ENCODE measurements around the gene ATG4B. TPM values are rescaled to one million over a fixed set of nuclear protein-coding genes. Genes with fewer than 3 reads are reported as not detected.

Gene ATG4B
- total RNA-seq, 2 donors from 2014 or later, result 97.9 to 109 TPM

GRCh38 chr2:241668839-241669238, 31.3 kb downstream of the ATG4B start:
- no peak for DNase-seq
- H3K27me3 Mint-ChIP-seq (ENCODE audit: low read depth), result no peaks in the 10 kb centered on the region
- H3K4me3 Mint-ChIP-seq, result no peak overlapping the region
- no peaks in the 10 kb centered on the region for H3K9me3 Mint-ChIP-seq
- H3K4me1 Mint-ChIP-seq (ENCODE audit: low read depth), result peaks cover 23% of the 10 kb centered on the region
- H3K27ac Mint-ChIP-seq, result no peak overlapping the region
- H3K36me3 Mint-ChIP-seq (ENCODE audit: insufficient read depth in 2 of 2), result peaks cover 0 to 5% of the 10 kb centered on the region in 2 donors
- no peak for ATAC-seq (replicated peaks in 1 of 2)

DNA sequence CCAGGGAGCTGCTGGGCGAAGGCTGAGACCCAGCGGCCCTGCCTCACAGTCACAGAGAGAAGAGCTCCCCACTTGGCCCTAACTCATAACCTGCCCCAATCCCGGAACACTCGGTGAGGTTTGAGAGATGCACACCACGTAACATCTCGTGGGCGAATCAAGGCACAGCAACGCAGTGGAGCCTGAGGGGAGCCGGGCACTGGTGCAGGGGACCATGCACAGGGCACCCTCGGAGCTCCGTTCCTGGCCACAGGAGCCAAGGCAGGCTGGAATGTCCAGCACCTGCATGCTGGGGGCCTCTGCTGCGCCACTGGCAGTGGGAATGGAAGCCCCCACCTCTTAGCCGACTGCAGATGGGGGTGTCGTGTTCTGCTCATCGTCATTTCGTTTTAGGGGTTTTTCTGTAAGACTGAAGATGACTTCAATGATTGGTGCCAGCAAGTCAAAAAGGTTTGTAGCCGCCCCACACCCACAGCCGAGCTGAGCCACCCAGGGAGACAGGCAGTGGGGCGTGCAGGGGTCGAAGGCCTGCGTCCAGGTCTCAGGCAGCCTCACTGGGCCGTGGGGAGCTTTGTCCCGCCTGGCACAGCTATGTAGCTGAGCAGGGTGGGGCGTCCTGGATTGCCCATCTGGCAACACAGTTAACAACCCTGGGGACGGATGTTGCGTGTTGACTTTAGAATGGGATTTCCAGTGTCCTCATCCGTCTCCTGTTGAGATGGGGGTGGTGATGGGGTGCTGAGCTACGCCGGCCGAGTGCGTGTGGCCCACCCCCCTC, 33.0 kb downstream of the ATG4B start:
- Mint-ChIP-seq H3K4me1 (ENCODE audit: low read depth) (peaks cover 9% of the 10 kb centered on the region), H3K27me3 (ENCODE audit: low read depth) (no peaks in the 10 kb centered on the region), H3K27ac (no peak overlapping the region)

DNA sequence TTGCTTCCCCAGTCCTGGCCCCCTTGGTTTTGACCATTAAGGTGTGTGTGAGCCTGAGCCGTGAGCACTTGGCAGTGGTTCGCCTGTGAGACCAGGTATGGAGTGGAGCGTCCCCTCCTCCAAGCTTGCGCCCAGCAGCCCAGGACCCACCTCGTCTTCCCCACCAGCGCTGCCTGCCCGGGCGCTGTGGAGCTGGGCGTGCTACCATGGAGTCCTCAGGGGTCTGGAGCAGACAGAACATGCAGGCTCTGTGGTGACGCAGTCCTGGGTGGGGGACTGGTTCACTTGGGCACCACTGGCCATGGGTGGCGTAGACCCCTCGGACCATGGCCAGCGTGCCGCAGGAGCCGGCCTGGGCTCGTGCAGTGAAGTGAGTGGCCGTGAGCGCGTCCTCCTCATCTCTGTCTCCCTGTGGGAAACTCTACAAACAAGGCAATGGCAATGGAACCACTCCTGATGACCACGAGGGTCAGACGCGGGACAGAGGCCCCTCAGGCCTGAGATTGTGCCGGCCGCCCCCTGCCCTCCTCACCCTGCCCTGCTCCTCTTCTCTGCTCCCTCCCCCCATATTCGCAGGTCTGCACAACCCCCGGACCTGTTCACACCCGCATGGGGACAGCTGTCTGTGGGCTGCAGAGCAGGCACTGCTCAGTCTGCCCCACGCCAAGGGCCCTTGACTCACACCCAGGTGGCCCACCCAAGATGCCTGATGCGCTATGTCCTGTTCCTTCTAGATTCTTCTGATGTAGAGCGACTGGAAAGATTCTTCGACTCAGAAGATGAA, 34.2 kb downstream of the ATG4B start:
- Mint-ChIP-seq H3K36me3 (ENCODE audit: insufficient read depth in 2 of 2) (peaks cover 0 to 5% of the 10 kb centered on the region in 2 donors), H3K4me1 (ENCODE audit: low read depth) (peaks cover 5% of the 10 kb centered on the region), H3K27ac (no peak overlapping the region), H3K27me3 (ENCODE audit: low read depth) (no peaks in the 10 kb centered on the region), H3K4me3 (no peak overlapping the region), H3K9me3 (no peaks in the 10 kb centered on the region)
- peak in 1 of 2 donors; percentile 12 for ATAC-seq (replicated peaks in 1 of 2)
- DNase-seq, result no peak

More for the DNA sequence above, 33.0 kb downstream of the ATG4B start:
- DNase-seq (no peak), ATAC-seq (replicated peaks in 1 of 2) (no peak)
- Mint-ChIP-seq H3K4me3 (no peak overlapping the region), H3K9me3 (no peaks in the 10 kb centered on the region), H3K36me3 (ENCODE audit: insufficient read depth in 2 of 2) (peaks cover 0 to 5% of the 10 kb centered on the region in 2 donors)

DNA sequence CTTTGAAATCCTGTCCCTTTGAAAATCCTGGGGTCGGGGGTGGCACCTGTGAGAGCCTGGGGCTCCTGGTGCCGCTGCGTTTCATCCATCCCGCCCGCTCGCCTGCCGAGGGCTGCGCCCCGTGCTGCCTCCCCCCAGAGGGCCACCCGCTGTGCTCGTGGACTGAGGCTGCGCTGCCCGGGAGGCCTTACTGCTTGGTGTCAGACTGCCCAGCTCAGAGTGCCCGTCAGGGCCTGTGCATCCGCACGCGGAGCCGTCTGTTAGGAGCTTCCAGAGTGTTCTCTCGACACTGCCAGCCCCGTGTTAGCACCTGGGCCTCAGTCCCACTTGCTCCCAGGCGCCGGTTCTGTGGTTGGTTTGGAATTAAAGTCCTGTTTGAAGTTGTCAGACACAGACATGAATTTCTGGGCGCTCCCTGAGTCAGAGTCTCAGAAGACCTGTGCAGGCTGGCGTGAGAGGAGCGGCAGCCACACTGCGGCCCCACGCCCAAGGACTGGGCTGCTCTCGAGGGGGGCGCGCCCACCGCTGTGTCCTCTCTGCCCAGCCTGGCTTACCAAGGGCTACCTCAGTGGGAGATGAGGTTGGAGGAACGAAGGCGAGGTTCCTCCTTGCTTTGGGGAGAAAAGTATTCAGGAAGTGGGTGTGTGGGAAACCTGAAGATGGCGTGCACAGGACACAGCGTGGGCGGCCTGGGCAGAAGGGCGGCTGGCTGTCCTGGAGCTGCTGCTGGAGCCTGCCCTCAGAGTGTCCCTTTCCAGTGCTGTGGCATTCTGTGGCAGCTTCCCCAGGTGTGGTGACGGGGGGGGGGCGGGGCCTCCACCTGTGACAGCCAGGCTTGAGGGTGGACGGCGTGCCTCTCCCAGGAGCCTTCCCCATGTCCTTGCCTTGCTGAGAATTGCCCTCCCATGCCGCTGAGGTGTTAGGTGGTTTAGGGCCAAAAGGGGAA, 35.0 kb downstream of the ATG4B start:
- Mint-ChIP-seq H3K27ac (no peak overlapping the region), H3K27me3 (ENCODE audit: low read depth) (no peaks in the 10 kb centered on the region), H3K36me3 (ENCODE audit: insufficient read depth in 2 of 2) (peaks cover 0 to 5% of the 10 kb centered on the region in 2 donors), H3K4me1 (ENCODE audit: low read depth) (peaks cover 5% of the 10 kb centered on the region), H3K9me3 (no peaks in the 10 kb centered on the region), H3K4me3 (no peak overlapping the region)
- no peak for DNase-seq
- ATAC-seq (replicated peaks in 1 of 2), result peak in 1 of 2 donors; percentile 27

DNA sequence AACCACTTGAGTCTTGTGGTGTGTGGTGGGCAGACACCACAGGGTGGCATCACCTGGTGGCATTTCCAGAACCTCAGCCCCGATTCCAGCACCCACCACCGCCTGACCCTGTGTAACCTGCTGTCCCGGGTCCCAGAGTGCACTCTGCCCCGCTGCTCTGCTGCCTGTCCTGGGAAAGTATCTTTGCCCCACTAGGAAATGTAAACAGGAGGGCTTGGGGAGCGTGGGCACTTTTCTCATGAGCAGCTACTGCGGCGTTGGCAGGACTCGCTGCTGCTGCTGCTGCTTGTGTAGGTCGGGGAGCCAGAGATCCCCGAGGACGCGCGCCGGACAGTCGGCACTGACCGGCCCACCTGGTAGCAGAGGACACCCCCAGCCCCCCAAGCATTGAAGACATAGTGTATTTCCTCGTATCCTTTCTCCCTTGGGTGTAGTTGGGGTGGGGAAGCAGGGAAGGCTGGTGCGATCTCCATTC, 35.7 kb downstream of the ATG4B start:
- Mint-ChIP-seq H3K9me3 (no peaks in the 10 kb centered on the region), H3K4me1 (ENCODE audit: low read depth) (peaks cover 5% of the 10 kb centered on the region), H3K27me3 (ENCODE audit: low read depth) (no peaks in the 10 kb centered on the region), H3K27ac (no peak overlapping the region), H3K4me3 (no peak overlapping the region), H3K36me3 (ENCODE audit: insufficient read depth in 2 of 2) (peaks cover 0 to 5% of the 10 kb centered on the region in 2 donors)
- DNase-seq (peak; percentile 28 to 32), ATAC-seq (replicated peaks in 1 of 2) (peak in 1 of 2 donors; percentile 35)

DNA sequence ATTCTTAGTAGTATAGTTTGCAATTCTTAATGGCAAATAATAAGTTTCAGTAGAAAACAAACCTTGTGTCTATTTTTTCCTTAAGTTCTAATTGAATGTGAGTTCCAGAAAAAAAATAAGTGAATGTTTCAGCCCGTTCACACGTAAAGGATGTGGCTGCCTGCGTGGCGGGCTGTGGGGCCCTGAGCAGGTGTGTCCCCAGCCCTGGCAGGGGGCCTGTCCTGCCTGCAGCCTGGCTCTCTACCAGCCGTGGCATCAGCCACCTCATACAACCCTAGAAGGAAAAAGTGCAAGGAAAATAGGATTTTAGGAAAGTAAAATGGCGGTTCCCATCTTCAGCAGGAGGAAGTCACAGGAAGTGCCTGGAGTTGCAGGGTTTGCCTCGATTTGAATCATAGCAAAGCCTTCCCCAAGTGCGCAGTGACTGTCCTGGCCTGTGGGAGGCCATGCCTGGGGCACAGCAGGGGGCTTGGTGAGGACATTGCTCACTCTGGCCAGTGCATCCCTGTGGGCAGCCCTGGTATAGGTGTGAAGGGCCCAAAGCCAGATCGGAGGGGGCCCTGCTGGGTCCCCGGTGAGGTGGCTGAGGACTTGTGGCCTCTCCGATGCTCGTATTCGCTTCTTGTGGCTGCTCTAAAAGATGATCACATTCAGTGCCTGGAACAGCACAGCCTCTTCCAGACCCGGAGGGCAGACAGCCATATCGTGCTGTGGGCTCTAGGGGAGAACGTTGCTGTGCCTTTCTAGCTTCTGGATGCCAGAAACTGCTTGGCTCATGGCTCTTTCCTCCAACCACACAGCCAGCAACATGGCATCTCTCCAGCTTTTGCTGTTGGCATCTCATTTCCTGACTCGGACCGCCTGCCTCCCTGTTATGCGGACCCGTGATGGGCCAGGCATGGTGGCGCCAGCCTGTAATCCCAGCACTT, 36.6 kb downstream of the ATG4B start:
- Mint-ChIP-seq H3K4me1 (ENCODE audit: low read depth) (peaks cover 5% of the 10 kb centered on the region), H3K9me3 (no peaks in the 10 kb centered on the region), H3K27ac (peak overlapping the region; percentile 33), H3K36me3 (ENCODE audit: insufficient read depth in 2 of 2) (peaks cover 1 to 3% of the 10 kb centered on the region in 2 donors), H3K27me3 (ENCODE audit: low read depth) (no peaks in the 10 kb centered on the region), H3K4me3 (no peak overlapping the region)
- peak in 1 of 2 donors; percentile 18 for ATAC-seq (replicated peaks in 1 of 2)
- no peak for DNase-seq

DNA sequence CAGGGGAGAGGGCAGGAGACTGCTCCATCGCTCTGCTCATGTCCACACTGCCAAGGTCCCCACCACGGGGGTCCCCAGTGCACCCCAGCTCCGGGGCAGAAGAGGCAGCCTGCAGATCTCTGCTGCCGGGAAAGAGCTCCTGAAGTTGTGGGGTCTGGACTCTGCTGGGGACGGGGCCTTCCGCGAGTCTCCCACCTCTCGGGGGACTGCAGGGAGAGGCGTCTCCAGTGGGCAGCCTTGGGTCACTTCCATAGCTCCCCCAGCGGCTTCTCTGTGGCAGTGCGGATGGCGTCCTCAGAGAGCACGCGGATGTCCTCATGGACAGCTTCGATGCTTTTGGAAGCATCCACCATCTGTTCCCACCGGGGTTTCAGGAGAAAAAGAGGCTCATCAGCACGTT, 38.4 kb downstream of the ATG4B start:
- Mint-ChIP-seq H3K27me3 (ENCODE audit: low read depth) (no peaks in the 10 kb centered on the region), H3K4me1 (ENCODE audit: low read depth) (peaks cover 10% of the 10 kb centered on the region), H3K27ac (no peak overlapping the region), H3K36me3 (ENCODE audit: insufficient read depth in 2 of 2) (peaks cover 4 to 15% of the 10 kb centered on the region in 2 donors), H3K4me3 (no peak overlapping the region), H3K9me3 (no peaks in the 10 kb centered on the region)
- no peak for ATAC-seq (replicated peaks in 1 of 2)
- DNase-seq, result no peak

DNA sequence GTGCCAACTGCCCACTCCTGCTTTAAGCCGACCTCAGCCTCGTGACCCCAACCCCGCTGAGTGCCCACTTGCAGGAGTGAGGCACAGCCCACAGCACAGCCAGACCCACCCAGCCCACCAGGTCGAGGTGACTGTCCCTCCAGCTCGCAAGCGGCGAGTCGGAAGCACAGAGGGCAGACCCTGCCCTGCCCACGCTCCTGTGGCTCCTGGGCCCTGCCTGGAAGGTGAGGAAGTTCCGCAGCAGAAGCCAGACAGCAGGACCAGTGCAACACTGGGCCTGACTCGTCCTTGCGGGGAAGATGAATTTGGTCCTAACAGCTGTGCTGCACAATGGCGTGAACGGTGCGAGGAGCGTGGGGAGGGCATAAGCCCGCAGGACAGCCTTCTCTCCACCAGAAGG, 39.2 kb downstream of the ATG4B start:
- peaks cover 18% of the 10 kb centered on the region for H3K4me1 Mint-ChIP-seq (ENCODE audit: low read depth)
- peaks cover 4 to 17% of the 10 kb centered on the region in 2 donors for H3K36me3 Mint-ChIP-seq (ENCODE audit: insufficient read depth in 2 of 2)
- no peak overlapping the region for H3K27ac Mint-ChIP-seq
- no peak for DNase-seq
- H3K9me3 Mint-ChIP-seq, result no peaks in the 10 kb centered on the region
- H3K27me3 Mint-ChIP-seq (ENCODE audit: low read depth), result no peaks in the 10 kb centered on the region
- no peak for ATAC-seq (replicated peaks in 1 of 2)
- H3K4me3 Mint-ChIP-seq, result no peak overlapping the region

- Mint-ChIP-seq H3K36me3 (ENCODE audit: insufficient read depth in 2 of 2) (peaks cover 4 to 15% of the 10 kb centered on the region in 2 donors), H3K9me3 (no peaks in the 10 kb centered on the region), H3K4me1 (ENCODE audit: low read depth) (peaks cover 19% of the 10 kb centered on the region), H3K27ac (no peak overlapping the region), H3K27me3 (ENCODE audit: low read depth) (no peaks in the 10 kb centered on the region), H3K4me3 (no peak overlapping the region)
- DNase-seq, result no peak
- ATAC-seq (replicated peaks in 1 of 2), result no peak
These were observed 39.9 kb downstream of the ATG4B start for GRCh38 chr2:241677392-241677791.

DNA sequence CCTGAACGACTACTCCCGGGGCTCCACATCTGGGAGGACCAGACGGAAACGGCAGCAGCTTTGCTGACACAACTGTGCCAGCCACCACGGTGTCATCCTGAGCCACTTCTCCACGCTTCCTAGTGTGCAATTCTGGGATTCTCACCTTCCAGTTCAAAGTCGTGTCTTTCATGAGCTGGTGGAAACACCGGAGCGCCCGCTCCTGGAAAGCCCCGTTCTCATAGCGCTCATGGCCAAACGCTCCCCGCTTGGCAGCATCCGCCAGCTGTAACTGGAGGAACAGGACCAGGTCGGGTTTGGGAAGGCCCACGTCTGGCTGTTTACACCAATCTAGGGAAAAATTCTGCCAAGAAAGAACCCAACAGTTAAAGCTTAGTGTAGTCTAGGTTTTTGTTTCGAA, 40.8 kb downstream of the ATG4B start:
- no peak for DNase-seq
- Mint-ChIP-seq H3K4me3 (no peak overlapping the region), H3K36me3 (ENCODE audit: insufficient read depth in 2 of 2) (peaks cover 7 to 18% of the 10 kb centered on the region in 2 donors), H3K4me1 (ENCODE audit: low read depth) (peaks cover 15% of the 10 kb centered on the region), H3K27ac (no peak overlapping the region), H3K9me3 (no peaks in the 10 kb centered on the region), H3K27me3 (ENCODE audit: low read depth) (no peaks in the 10 kb centered on the region)
- no peak for ATAC-seq (replicated peaks in 1 of 2)

- ATAC-seq (replicated peaks in 1 of 2) (no peak), DNase-seq (no peak)
- H3K4me1 Mint-ChIP-seq (ENCODE audit: low read depth), result peaks cover 15% of the 10 kb centered on the region
- H3K4me3 Mint-ChIP-seq, result no peak overlapping the region
- H3K36me3 Mint-ChIP-seq (ENCODE audit: insufficient read depth in 2 of 2), result peaks cover 7 to 18% of the 10 kb centered on the region in 2 donors
- H3K27me3 Mint-ChIP-seq (ENCODE audit: low read depth), result no peaks in the 10 kb centered on the region
- H3K27ac Mint-ChIP-seq, result no peak overlapping the region
- no peaks in the 10 kb centered on the region for H3K9me3 Mint-ChIP-seq
These were observed 41.5 kb downstream of the ATG4B start for GRCh38 chr2:241678784-241679540.
